GM23248 (cell line): ENCODE results near the gene IL17C.

Source experiments
- EZH2 ChIP-seq: fragments of 200-600 bp; sonication (generic); IDR thresholded peaks from 2 replicates; pipeline ENCODE4 v1.6.1; 2018; ENCODE audit warnings: antibody characterized with exemption, mild to moderate bottlenecking; ENCODE audit not compliant: insufficient read depth, poor library complexity, severe bottlenecking
- EZH2phosphoT487 ChIP-seq: fragments of 200-600 bp; sonication (generic); IDR thresholded peaks from 2 replicates; pipeline ENCODE4 v1.6.1; 2018; ENCODE audit warnings: antibody characterized with exemption, moderate library complexity, mild to moderate bottlenecking, low read depth; ENCODE audit not compliant: insufficient read depth

DNA sequence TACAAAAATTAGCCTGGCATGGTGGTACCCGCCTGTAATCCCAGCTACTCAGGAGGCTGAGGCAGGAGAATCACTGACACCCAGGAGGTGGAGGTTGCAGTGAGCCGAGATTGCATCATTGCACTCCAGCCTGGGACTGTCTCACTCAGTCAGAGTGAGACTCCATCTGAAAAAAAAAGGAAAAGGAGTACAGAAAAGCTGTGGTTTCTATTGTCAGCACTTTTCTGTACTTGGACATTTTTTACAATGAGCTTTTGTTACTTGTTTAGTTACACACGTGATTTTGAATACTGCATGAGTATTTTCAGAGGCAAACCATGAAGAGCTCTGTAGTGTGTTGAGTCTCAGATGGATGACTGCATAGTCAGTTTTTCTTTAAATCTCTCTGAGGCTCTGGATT, 41.9 kb upstream of the IL17C start:
- TF ChIP-seq EZH2 (no peak), EZH2phosphoT487 (no peak)
